ENCODE results near the gene KCNA2. TPM values are rescaled to one million over a fixed set of nuclear protein-coding genes. Genes with fewer than 3 reads are reported as not detected.

KCNA2 gene
- total RNA-seq, 1 donor from 2014 or later: 0.23 TPM

GRCh38 chr1:110559157-110559556 lies 47.0 kb downstream of the KCNA2 start:
- DNase-seq (ENCODE audit: low spot score): no peak
- peaks cover 4% of the 10 kb centered on the region for H3K36me3 Mint-ChIP-seq (ENCODE audit: low read depth, unreplicated experiment)
- no peak overlapping the region for H3K27ac Mint-ChIP-seq (ENCODE audit: unreplicated experiment)
- H3K9me3 Mint-ChIP-seq (ENCODE audit: unreplicated experiment): no peaks in the 10 kb centered on the region
- H3K4me1 Mint-ChIP-seq (ENCODE audit: unreplicated experiment): no peaks in the 10 kb centered on the region
- peaks cover 16% of the 10 kb centered on the region for H3K27me3 Mint-ChIP-seq (ENCODE audit: unreplicated experiment)
- TF ChIP-seq CTCF (IDR thresholded peaks at IDR 0.05; ENCODE audit: unreplicated experiment): no peak
- no peak overlapping the region for H3K4me3 Mint-ChIP-seq (ENCODE audit: unreplicated experiment)

GRCh38 chr1:110557481-110557880 lies 48.7 kb downstream of the KCNA2 start:
- Mint-ChIP-seq H3K9me3 (ENCODE audit: unreplicated experiment) (no peaks in the 10 kb centered on the region), H3K4me3 (ENCODE audit: unreplicated experiment) (no peak overlapping the region), H3K27ac (ENCODE audit: unreplicated experiment) (no peak overlapping the region), H3K4me1 (ENCODE audit: unreplicated experiment) (no peaks in the 10 kb centered on the region), H3K27me3 (ENCODE audit: unreplicated experiment) (peaks cover 11% of the 10 kb centered on the region), H3K36me3 (ENCODE audit: low read depth, unreplicated experiment) (peaks cover 4% of the 10 kb centered on the region)
- no peak for DNase-seq (ENCODE audit: low spot score)
- TF ChIP-seq CTCF (IDR thresholded peaks at IDR 0.05; ENCODE audit: unreplicated experiment): no peak

- no peak for DNase-seq (ENCODE audit: low spot score)
- H3K27ac Mint-ChIP-seq (ENCODE audit: unreplicated experiment): no peak overlapping the region
- peaks cover 4% of the 10 kb centered on the region for H3K36me3 Mint-ChIP-seq (ENCODE audit: low read depth, unreplicated experiment)
- H3K4me3 Mint-ChIP-seq (ENCODE audit: unreplicated experiment): no peak overlapping the region
- H3K27me3 Mint-ChIP-seq (ENCODE audit: unreplicated experiment): peaks cover 11% of the 10 kb centered on the region
- H3K4me1 Mint-ChIP-seq (ENCODE audit: unreplicated experiment): no peaks in the 10 kb centered on the region
- TF ChIP-seq CTCF (IDR thresholded peaks at IDR 0.05; ENCODE audit: unreplicated experiment): no peak
- H3K9me3 Mint-ChIP-seq (ENCODE audit: unreplicated experiment): no peaks in the 10 kb centered on the region
Observed at GRCh38 chr1:110556471-110556807, 49.7 kb downstream of the KCNA2 start.

DNA sequence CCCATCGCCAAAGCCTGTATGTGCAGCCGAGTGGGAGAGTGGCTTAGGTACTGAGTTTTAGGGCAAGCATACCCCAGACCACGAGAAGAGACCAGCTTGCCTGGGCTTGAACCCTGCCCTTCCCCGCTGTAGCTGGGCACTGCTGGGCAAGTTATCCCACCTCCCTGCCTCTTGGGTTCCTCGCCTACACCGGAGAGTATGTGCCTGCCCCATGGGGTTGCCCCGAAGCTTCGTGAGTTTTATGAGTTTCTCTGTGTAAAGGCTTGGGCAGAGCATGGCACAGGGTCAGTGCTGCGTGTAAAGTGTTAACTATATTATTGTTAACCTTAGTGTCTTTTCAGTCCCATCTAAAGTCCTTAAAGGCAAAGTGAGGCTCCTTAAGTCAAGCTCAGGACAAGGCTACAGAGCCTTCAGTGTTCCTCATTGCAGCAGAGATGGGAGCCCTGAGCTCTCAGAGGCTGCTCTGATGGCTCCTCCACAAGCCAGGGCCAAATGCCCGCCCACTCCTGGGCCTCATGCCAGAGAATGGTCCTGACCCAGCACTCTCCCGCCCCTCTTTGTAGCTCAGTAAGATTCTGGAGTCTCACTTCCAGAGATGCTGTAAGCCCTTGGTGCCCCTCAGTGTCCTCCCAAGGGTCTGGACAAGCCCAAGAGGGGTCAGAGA lies 50.2 kb downstream of the KCNA2 start:
- H3K4me1 Mint-ChIP-seq (ENCODE audit: unreplicated experiment): no peaks in the 10 kb centered on the region
- no peak overlapping the region for H3K27ac Mint-ChIP-seq (ENCODE audit: unreplicated experiment)
- H3K9me3 Mint-ChIP-seq (ENCODE audit: unreplicated experiment): no peaks in the 10 kb centered on the region
- TF ChIP-seq CTCF (IDR thresholded peaks at IDR 0.05; ENCODE audit: unreplicated experiment): no peak
- peaks cover 11% of the 10 kb centered on the region for H3K27me3 Mint-ChIP-seq (ENCODE audit: unreplicated experiment)
- no peak for DNase-seq (ENCODE audit: low spot score)
- H3K4me3 Mint-ChIP-seq (ENCODE audit: unreplicated experiment): no peak overlapping the region
- H3K36me3 Mint-ChIP-seq (ENCODE audit: low read depth, unreplicated experiment): peaks cover 4% of the 10 kb centered on the region

- peak; percentile 49 for DNase-seq (ENCODE audit: low spot score)
- Mint-ChIP-seq H3K4me1 (ENCODE audit: unreplicated experiment) (no peaks in the 10 kb centered on the region), H3K36me3 (ENCODE audit: low read depth, unreplicated experiment) (peaks cover 4% of the 10 kb centered on the region), H3K27ac (ENCODE audit: unreplicated experiment) (no peak overlapping the region), H3K9me3 (ENCODE audit: unreplicated experiment) (no peaks in the 10 kb centered on the region), H3K4me3 (ENCODE audit: unreplicated experiment) (peak overlapping the region; percentile 27), H3K27me3 (ENCODE audit: unreplicated experiment) (peaks cover 11% of the 10 kb centered on the region)
- TF ChIP-seq CTCF (IDR thresholded peaks at IDR 0.05; ENCODE audit: unreplicated experiment): peak; percentile 58
Observed at GRCh38 chr1:110554871-110555801, 51.0 kb downstream of the KCNA2 start.
